Common myeloid progenitor, CD34-positive (primary cell): ENCODE results near the gene MDC1.
"Not testable (repeated sequence)": the region's sequence is repeated elsewhere in the genome, so short reads cannot be mapped to it uniquely, and the experiment has no call there.

Experiments used
- CTCF ChIA-PET: fragments of 350-600 bp; sonication (Branson Sonifier 250); formaldehyde crosslinking; loops from one replicate; lab custom pipeline; 2021; ENCODE audit warnings: antibody characterized with exemption; lab: Charles Lee
- POLR2A ChIA-PET: fragments of 350-600 bp; sonication (Branson Sonifier 250); formaldehyde crosslinking; loops from one replicate; lab custom pipeline; 2021; ENCODE audit warnings: antibody characterized with exemption; lab: Charles Lee
- DNase-seq, 3 donors: peaks; one replicate each; pipeline versions ENCODE4 v3.0.0 to v3.0.0-alpha.2; 2013
- H3K27ac ChIP-seq, 2 experiments: 1 replicate in 1 of 2; 2 replicates in 1 of 2; pipeline ENCODE4 v1.7.0; 2013; ENCODE audit warnings: inconsistent platforms in 2 of 2, low read length in 2 of 2, mild to moderate bottlenecking in 2 of 2, low read depth in 1 of 2, moderate library complexity in 1 of 2; ENCODE audit not compliant: severe bottlenecking in 2 of 2, insufficient read depth in 1 of 2, poor library complexity in 1 of 2
- H3K27me3 ChIP-seq, 5 experiments: replicated peaks in 2 of 5; 1 replicate in 3 of 5; 2 replicates in 2 of 5; pipeline versions ENCODE4 v1.6.1 to v1.7.0; 2013; ENCODE audit warnings: low read length in 4 of 5, mild to moderate bottlenecking in 2 of 5, moderate library complexity in 2 of 5, inconsistent platforms in 1 of 5; ENCODE audit not compliant: insufficient read depth in 5 of 5, control insufficient read depth in 4 of 5
- H3K36me3 ChIP-seq, 4 experiments: 1 replicate in 2 of 4; 2 replicates in 2 of 4; pipeline versions ENCODE4 v1.6.1 to v1.7.0; 2013; ENCODE audit warnings: low read length in 3 of 4, control low read depth in 1 of 4, mild to moderate bottlenecking in 1 of 4; ENCODE audit not compliant: control insufficient read depth in 4 of 4, insufficient read depth in 4 of 4
- H3K4me1 ChIP-seq, 4 experiments: 1 replicate in 3 of 4; 2 replicates in 1 of 4; pipeline versions ENCODE4 v1.6.1 to v1.7.1; 2013; ENCODE audit warnings: low read length in 3 of 4, mild to moderate bottlenecking in 3 of 4, control low read depth in 1 of 4, inconsistent platforms in 1 of 4, moderate library complexity in 1 of 4; ENCODE audit not compliant: control insufficient read depth in 4 of 4, insufficient read depth in 4 of 4; ENCODE audit errors: control extremely low read depth in 1 of 4
- H3K4me3 ChIP-seq, 7 experiments: 1 replicate in 4 of 7; 2 replicates in 3 of 7; pipeline versions ENCODE4 v1.5.1 to v1.7.0; 2013; ENCODE audit warnings: mild to moderate bottlenecking in 7 of 7, low read length in 6 of 7, moderate library complexity in 6 of 7, inconsistent platforms in 2 of 7, low read depth in 2 of 7, control low read depth in 1 of 7; ENCODE audit not compliant: insufficient read depth in 4 of 7, control insufficient read depth in 1 of 7; ENCODE audit errors: extremely low read depth in 1 of 7
- H3K9me3 ChIP-seq, 5 experiments: 1 replicate in 4 of 5; 2 replicates in 1 of 5; pipeline versions ENCODE4 v1.6.1 to v1.7.1; 2013; ENCODE audit warnings: low read length in 4 of 5, mild to moderate bottlenecking in 2 of 5, inconsistent platforms in 1 of 5, low read depth in 1 of 5, moderate library complexity in 1 of 5; ENCODE audit not compliant: control insufficient read depth in 4 of 5, insufficient read depth in 2 of 5; ENCODE audit errors: control extremely low read depth in 1 of 5
- WGBS: methylation state at CpG from one replicate; pipeline ENCODE4 v1.1.5; 2013; ENCODE audit not compliant: insufficient coverage; 5-methylcytosine and 5-hydroxymethylcytosine counted together

Gene MDC1

GRCh38 chr6:30719791-30720737, 3.0 kb upstream of the MDC1 start, which contains the start of gene TUBB:
Gene TUBB, plus strand, starts transcription at chr6:30720352. Its CDS starts 155 bp downstream, at chr6:30720507.
- peak; percentile 97 to 99 (median 98) for DNase-seq
- Histone ChIP-seq H3K9me3 (no peaks in the 10 kb centered on the region), H3K36me3 (peaks cover 5 to 35% (median 25%) of the 10 kb centered on the region in 4 experiments), H3K4me1 (peaks cover 19 to 63% (median 47%) of the 10 kb centered on the region in 4 experiments), H3K27ac (peak within 1 kb of the TSS; percentile 79 to 93), H3K27me3 (no peaks in the 10 kb centered on the region), H3K4me3 (peak within 1 kb of the TSS; percentile 73 to 100 (median 99))
- ChIA-PET CTCF (interaction anchor here (0.9 to 30.1 kb wide), 4 partner anchors 11 to 105 kb away, joined by 3 to 622 read pairs (median 4); partner anchors contain the start of gene DHX16), POLR2A (interaction anchor here (0.6 to 5.4 kb wide), 7 partner anchors 10 to 188 kb away, joined by 3 to 56 read pairs (median 3); partner anchors contain the start of genes GNL1 and PRR3)
- WGBS: 0% methylated on average over 30 of the region's 38 CpGs

GRCh38 chr6:30719356-30719755, 2.3 kb upstream of the MDC1 start:
- WGBS: 36% methylated on average over 8 of the region's 8 CpGs
- no peaks in the 10 kb centered on the region for H3K27me3 ChIP-seq
- H3K4me1 ChIP-seq: peaks cover 19 to 60% (median 45%) of the 10 kb centered on the region in 4 experiments
- ChIA-PET POLR2A (interaction anchor here (0.6 to 5.4 kb wide), 3 partner anchors 11 to 37 kb away, joined by 3 to 56 read pairs (median 3); no protein-coding TSS in a partner anchor), CTCF (interaction anchor here (1.1 to 30.1 kb wide), 5 partner anchors 10 to 93 kb away, joined by 3 to 622 read pairs (median 3); partner anchors contain the start of genes ATAT1 and DHX16)
- no peaks in the 10 kb centered on the region for H3K9me3 ChIP-seq
- H3K36me3 ChIP-seq: peaks cover 5 to 32% (median 19%) of the 10 kb centered on the region in 4 experiments
- H3K4me3 ChIP-seq: peak overlapping the region; percentile 21 to 100 (median 95)
- peak overlapping the region; percentile 43 to 93 for H3K27ac ChIP-seq
- no peak for DNase-seq

GRCh38 chr6:30717845-30718720, 1.0 kb upstream of the MDC1 start:
- ChIA-PET CTCF (interaction anchor here (1.1 to 30.1 kb wide), 11 partner anchors 8 to 235 kb away, joined by 3 to 622 read pairs (median 3); partner anchors contain the start of genes ATAT1, DHX16 and NRM), POLR2A (interaction anchor here (0.6 to 5.4 kb wide), 7 partner anchors 17 to 39 kb away, joined by 3 to 56 read pairs (median 4); no protein-coding TSS in a partner anchor)
- 84% methylated on average over 20 of the region's 37 CpGs for WGBS

GRCh38 chr6:30716879-30717128, 277 bp downstream of the MDC1 start:
- CTCF ChIA-PET: interaction anchor here (0.6 to 30.1 kb wide), 8 partner anchors 10 to 39 kb away, joined by 3 to 622 read pairs (median 4); partner anchors contain the start of genes DHX16 and NRM
- peak overlapping the region; percentile 86 to 94 for H3K27ac ChIP-seq
- whole genome bisulfite sequencing: 2% methylated on average over 6 of the region's 8 CpGs
- POLR2A ChIA-PET: interaction anchor here (1.0 to 1.2 kb wide), 3 partner anchors 13 to 38 kb away, joined by 4 to 15 read pairs (median 5); no protein-coding TSS in a partner anchor
- H3K4me1 ChIP-seq: peaks cover 13 to 48% (median 28%) of the 10 kb centered on the region in 4 experiments
- no peaks in the 10 kb centered on the region for H3K9me3 ChIP-seq
- H3K27me3 ChIP-seq: no peaks in the 10 kb centered on the region
- no peak for DNase-seq
- peak overlapping the region; percentile 52 to 93 (median 82) for H3K4me3 ChIP-seq
- peaks cover 4 to 34% (median 21%) of the 10 kb centered on the region in 4 experiments for H3K36me3 ChIP-seq

More at GRCh38 chr6:30717845-30718720, 1.0 kb upstream of the MDC1 start:
- DNase-seq, H3K9me3 ChIP-seq, H3K27me3 ChIP-seq: not testable (repeated sequence)
- H3K4me3 ChIP-seq: peak overlapping the region in 6 of 7 experiments; percentile 74 to 94 (median 84)
- H3K4me1 ChIP-seq: peaks cover 19 to 51% (median 40%) of the 10 kb centered on the region in 4 experiments
- peaks cover 5 to 31% (median 17%) of the 10 kb centered on the region in 4 experiments for H3K36me3 ChIP-seq
- peak overlapping the region; percentile 54 to 86 for H3K27ac ChIP-seq

GRCh38 chr6:30714263-30714662, 2.8 kb downstream of the MDC1 start:
- H3K27me3 ChIP-seq: no peaks in the 10 kb centered on the region
- peaks cover 7 to 47% (median 35%) of the 10 kb centered on the region in 4 experiments for H3K36me3 ChIP-seq
- H3K4me3 ChIP-seq: no peak overlapping the region
- no CpG with 5 or more reads among the region's 1 CpG for WGBS
- peaks cover 7 to 43% (median 20%) of the 10 kb centered on the region in 4 experiments for H3K4me1 ChIP-seq
- H3K9me3 ChIP-seq: no peaks in the 10 kb centered on the region
- no peak for DNase-seq
- H3K27ac ChIP-seq: no peak overlapping the region
- ChIA-PET CTCF (interaction anchor here (30.1 kb wide), 1 partner anchor 37 kb away, joined by 622 read pairs; the partner anchor contains the start of gene DHX16), POLR2A (no interaction called here)

GRCh38 chr6:30712441-30712945, 4.6 kb downstream of the MDC1 start:
- POLR2A ChIA-PET: interaction anchor here (1.1 kb wide), 2 partner anchors 9 to 30 kb away, joined by 4 to 5 read pairs; no protein-coding TSS in a partner anchor
- H3K9me3 ChIP-seq: no peaks in the 10 kb centered on the region
- peaks cover 4 to 26% (median 8%) of the 10 kb centered on the region in 4 experiments for H3K4me1 ChIP-seq
- no peak for DNase-seq
- CTCF ChIA-PET: interaction anchor here (0.6 to 30.1 kb wide), 7 partner anchors 9 to 35 kb away, joined by 3 to 622 read pairs (median 4); partner anchors contain the start of gene DHX16
- 95% methylated on average over 7 of the region's 7 CpGs for WGBS
- H3K27me3 ChIP-seq: no peaks in the 10 kb centered on the region
- peaks cover 11 to 55% (median 46%) of the 10 kb centered on the region in 4 experiments for H3K36me3 ChIP-seq
- peak overlapping the region in 1 of 2 experiments; percentile 36 for H3K27ac ChIP-seq
- H3K4me3 ChIP-seq: no peak overlapping the region
